HG02970 (cell line): Measurements from ENCODE around the gene NAA35.

Source experiments
- ATAC-seq: cut with Tn5 transposase; IDR thresholded peaks from one replicate; pipeline ENCODE4 v1.9.1; 2021; ENCODE audit warnings: mild to moderate bottlenecking, moderate library complexity, moderate number of reproducible peaks; ENCODE audit not compliant: unreplicated experiment, low FRiP score

NAA35 gene

GRCh38 chr9:86057491-86057890 is 116.5 kb downstream of the NAA35 start:
- ATAC-seq = no peak

GRCh38 chr9:86061972-86062739 is 121.2 kb downstream of the NAA35 start:
- ATAC-seq = no peak

- no peak for ATAC-seq
Measured at GRCh38 chr9:86062845-86063693, 122.1 kb downstream of the NAA35 start.

GRCh38 chr9:86064220-86064619 is 123.3 kb downstream of the NAA35 start:
- no peak for ATAC-seq

- ATAC-seq = no peak
Measured at GRCh38 chr9:86069206-86069869, 128.4 kb downstream of the NAA35 start.
